Gastroesophageal sphincter (tissue), 4 donors: ENCODE data around the gene ACSL5. TPM values are rescaled to one million over a fixed set of nuclear protein-coding genes. Genes with fewer than 3 reads are reported as not detected.
A peak's percentile ranks its signal among the peaks of the same experiment; 100 is the strongest.

Experiments
- ATAC-seq: fragments of 150-250 bp; one replicate; pipeline ENCODE4 v1.9.1; 2016; ENCODE audit warnings: mild to moderate bottlenecking, moderate library complexity
- H3K27ac ChIP-seq, 4 donors: fragments of 200-600 bp; sonication (generic) in 3 of 4; 1 replicate in 3 of 4; 2 replicates in 1 of 4; pipeline ENCODE4 v1.5.1; 2016 to 2019
- H3K27me3 ChIP-seq: fragments of 200-600 bp; sonication (generic); one replicate; pipeline ENCODE4 v1.5.1; 2019
- H3K36me3 ChIP-seq, 2 donors: fragments of 200-600 bp; sonication (generic); one replicate each; pipeline ENCODE4 v1.5.1; 2019; ENCODE audit warnings: control low read depth in 1 of 2
- H3K4me1 ChIP-seq, 3 donors: fragments of 200-600 bp; sonication (generic); 1 replicate in 2 of 3; 2 replicates in 1 of 3; pipeline ENCODE4 v1.5.1; 2016 to 2019; ENCODE audit warnings: control low read depth in 2 of 3
- H3K4me3 ChIP-seq, 2 donors: fragments of 200-600 bp; sonication (generic); one replicate each; pipeline ENCODE4 v1.5.1; 2019; ENCODE audit warnings: mild to moderate bottlenecking in 1 of 2, moderate library complexity in 1 of 2
- H3K9me3 ChIP-seq, 3 donors: fragments of 200-600 bp; sonication (generic); one replicate each; pipeline ENCODE4 v1.5.1; 2017 to 2019; ENCODE audit warnings: control low read depth in 2 of 3
- EP300 ChIP-seq: sonication (generic); formaldehyde crosslinking; IDR thresholded peaks from one replicate; pipeline ENCODE4 v1.6.1; 2017; ENCODE audit warnings: antibody characterized with exemption, mild to moderate bottlenecking
- POLR2A ChIP-seq, 2 donors: fragments of 450-650 bp; IDR thresholded peaks; one replicate each; pipeline ENCODE4 v1.6.1; 2017; ENCODE audit warnings: antibody characterized with exemption in 2 of 2, mild to moderate bottlenecking in 2 of 2, moderate library complexity in 1 of 2
- POLR2AphosphoS5 ChIP-seq: sonication (generic); formaldehyde crosslinking; IDR thresholded peaks from one replicate; pipeline ENCODE4 v1.6.1; 2017; ENCODE audit warnings: antibody characterized with exemption
- WGBS, 2 donors: methylation state at CpG; one replicate each; pipeline ENCODE4 v1.1.5; 2018; ENCODE audit warnings: low coverage in 1 of 2; 5-methylcytosine and 5-hydroxymethylcytosine counted together
- total RNA-seq, 4 donors: library from RNA; depleted of rRNA; stranded (reverse); fragments of >200 nt; gene quantifications; one replicate each; pipeline ENCODE4 v1.1.0, GENCODE V29; 2016
- TF ChIP-seq, protein P1 (sequence below), 4 experiments: fragments of 200-600 bp in 2 of 4; fragments of 450-650 bp in 2 of 4; sonication (generic) in 1 of 4; IDR thresholded peaks; one replicate each; pipeline ENCODE4 v1.5.1; 2017 to 2019; ENCODE audit warnings: antibody characterized with exemption in 4 of 4, mild to moderate bottlenecking in 2 of 4, moderate library complexity in 2 of 4

The ACSL5 gene, protein sequence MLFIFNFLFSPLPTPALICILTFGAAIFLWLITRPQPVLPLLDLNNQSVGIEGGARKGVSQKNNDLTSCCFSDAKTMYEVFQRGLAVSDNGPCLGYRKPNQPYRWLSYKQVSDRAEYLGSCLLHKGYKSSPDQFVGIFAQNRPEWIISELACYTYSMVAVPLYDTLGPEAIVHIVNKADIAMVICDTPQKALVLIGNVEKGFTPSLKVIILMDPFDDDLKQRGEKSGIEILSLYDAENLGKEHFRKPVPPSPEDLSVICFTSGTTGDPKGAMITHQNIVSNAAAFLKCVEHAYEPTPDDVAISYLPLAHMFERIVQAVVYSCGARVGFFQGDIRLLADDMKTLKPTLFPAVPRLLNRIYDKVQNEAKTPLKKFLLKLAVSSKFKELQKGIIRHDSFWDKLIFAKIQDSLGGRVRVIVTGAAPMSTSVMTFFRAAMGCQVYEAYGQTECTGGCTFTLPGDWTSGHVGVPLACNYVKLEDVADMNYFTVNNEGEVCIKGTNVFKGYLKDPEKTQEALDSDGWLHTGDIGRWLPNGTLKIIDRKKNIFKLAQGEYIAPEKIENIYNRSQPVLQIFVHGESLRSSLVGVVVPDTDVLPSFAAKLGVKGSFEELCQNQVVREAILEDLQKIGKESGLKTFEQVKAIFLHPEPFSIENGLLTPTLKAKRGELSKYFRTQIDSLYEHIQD
- total RNA-seq: 10 to 100 TPM in 1 of 4 donors, 1 to 10 TPM in 3; 2.0 to 14.6 (median 9.8) TPM

DNA sequence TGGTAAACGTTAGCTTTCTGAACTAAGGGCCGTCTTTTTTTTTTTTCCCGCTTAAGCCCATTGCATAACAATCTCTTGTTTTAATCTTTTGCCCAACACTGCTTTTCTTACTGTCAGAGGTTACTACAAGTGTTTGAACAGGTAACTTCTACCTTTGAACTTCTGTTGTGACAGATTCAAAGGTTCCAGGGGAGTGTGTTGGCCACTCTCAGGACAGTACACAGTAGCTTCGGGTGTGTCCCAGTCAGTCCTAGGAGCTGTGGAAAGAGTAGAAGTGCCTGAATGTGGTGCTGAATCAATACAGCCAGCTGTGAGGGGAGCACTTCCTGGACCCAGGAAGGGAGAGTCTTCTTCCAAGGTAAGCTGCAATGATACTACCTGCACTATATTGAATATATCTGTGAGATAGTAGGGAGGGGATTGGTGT, at the start of gene ACSL5:
TSS of gene ACSL5 (plus strand) at position 205 of the 427 bp plus-strand sequence. CDS start 20,831 bp downstream, outside the sequence.
- no peaks in the 10 kb centered on the region for H3K27me3 ChIP-seq
- H3K27ac ChIP-seq: peak within 1 kb of the TSS in 1 of 4 donors; percentile 76
- H3K4me1 ChIP-seq: peaks cover 0 to 19% (median 0%) of the 10 kb centered on the region in 3 donors
- H3K4me3 ChIP-seq: no peak within 1 kb of the TSS
- no peak for ATAC-seq
- no peak for TF ChIP-seq EP300
- no peak for TF ChIP-seq POLR2AphosphoS5
- TF ChIP-seq, protein P1, sequence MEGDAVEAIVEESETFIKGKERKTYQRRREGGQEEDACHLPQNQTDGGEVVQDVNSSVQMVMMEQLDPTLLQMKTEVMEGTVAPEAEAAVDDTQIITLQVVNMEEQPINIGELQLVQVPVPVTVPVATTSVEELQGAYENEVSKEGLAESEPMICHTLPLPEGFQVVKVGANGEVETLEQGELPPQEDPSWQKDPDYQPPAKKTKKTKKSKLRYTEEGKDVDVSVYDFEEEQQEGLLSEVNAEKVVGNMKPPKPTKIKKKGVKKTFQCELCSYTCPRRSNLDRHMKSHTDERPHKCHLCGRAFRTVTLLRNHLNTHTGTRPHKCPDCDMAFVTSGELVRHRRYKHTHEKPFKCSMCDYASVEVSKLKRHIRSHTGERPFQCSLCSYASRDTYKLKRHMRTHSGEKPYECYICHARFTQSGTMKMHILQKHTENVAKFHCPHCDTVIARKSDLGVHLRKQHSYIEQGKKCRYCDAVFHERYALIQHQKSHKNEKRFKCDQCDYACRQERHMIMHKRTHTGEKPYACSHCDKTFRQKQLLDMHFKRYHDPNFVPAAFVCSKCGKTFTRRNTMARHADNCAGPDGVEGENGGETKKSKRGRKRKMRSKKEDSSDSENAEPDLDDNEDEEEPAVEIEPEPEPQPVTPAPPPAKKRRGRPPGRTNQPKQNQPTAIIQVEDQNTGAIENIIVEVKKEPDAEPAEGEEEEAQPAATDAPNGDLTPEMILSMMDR (IDR thresholded peaks at IDR 0.05): no peak
- H3K9me3 ChIP-seq: no peaks in the 10 kb centered on the region
- WGBS, 2 donors: 80% methylated on average over 3 of the region's 4 CpGs; no CpG with 5 or more reads in 1 of the 2 donors
- H3K36me3 ChIP-seq: no peaks in the 10 kb centered on the region

DNA sequence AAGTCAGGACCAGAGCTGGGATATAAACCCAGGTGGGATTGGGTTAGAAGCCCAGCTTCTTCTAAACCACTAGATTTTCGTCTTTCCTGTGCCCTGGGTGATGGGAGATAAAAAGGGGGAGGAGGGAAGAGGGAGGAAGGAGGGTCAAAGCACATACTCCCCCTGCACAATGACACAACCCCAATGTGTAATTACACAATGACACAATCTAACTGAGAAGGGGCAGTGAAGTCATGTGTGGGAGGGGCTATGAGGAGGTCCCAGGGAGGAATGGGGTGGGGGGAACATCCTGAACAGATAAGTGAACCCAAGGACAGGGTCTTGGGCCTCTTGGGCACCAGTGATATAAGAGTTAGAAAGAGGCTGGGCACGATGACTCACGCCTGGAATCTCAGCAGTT, 46.2 kb upstream of the ACSL5 start:
- Histone ChIP-seq H3K4me1 (no peaks in the 10 kb centered on the region), H3K27ac (no peak overlapping the region), H3K9me3 (no peaks in the 10 kb centered on the region), H3K27me3 (no peaks in the 10 kb centered on the region), H3K36me3 (no peaks in the 10 kb centered on the region), H3K4me3 (no peak overlapping the region)
- no peak for ATAC-seq
- TF ChIP-seq POLR2AphosphoS5: no peak
- TF ChIP-seq, protein P1 (IDR thresholded peaks at IDR 0.05): no peak
- TF ChIP-seq EP300: no peak
- TF ChIP-seq POLR2A (IDR thresholded peaks at IDR 0.05): no peak
- WGBS, 2 donors: 72 to 90% methylated on average over 2 to 3 of the region's 3 CpGs

DNA sequence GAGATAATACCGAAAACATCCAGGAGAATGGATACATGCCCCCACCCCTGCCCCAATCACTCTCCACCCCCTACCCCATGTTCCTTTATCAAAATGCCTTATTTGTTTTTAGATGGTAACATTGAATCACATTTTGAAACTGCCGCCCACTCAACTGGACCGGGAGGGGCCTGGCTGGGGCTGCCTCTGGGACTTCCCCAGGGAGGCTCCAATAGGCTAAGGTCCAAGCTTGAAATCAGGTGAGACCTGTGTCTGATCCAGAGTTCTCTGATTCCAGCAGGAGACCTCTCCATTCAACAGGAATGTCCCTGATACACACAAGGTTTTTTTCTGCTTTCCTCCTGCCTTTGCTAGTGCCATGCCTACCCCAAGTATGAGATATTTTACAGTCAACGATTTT, 43.8 kb upstream of the ACSL5 start:
- no peak overlapping the region for H3K27ac ChIP-seq
- 61 to 100% methylated on average over 1 to 4 of the region's 4 CpGs for WGBS, 2 donors
- no peaks in the 10 kb centered on the region for H3K36me3 ChIP-seq
- ATAC-seq: no peak
- H3K4me1 ChIP-seq: no peaks in the 10 kb centered on the region
- no peak overlapping the region for H3K4me3 ChIP-seq
- TF ChIP-seq EP300 (no peak), POLR2AphosphoS5 (no peak), POLR2A (IDR thresholded peaks at IDR 0.05) (no peak)
- TF ChIP-seq, protein P1 (IDR thresholded peaks at IDR 0.05): no peak
- no peaks in the 10 kb centered on the region for H3K9me3 ChIP-seq
- no peaks in the 10 kb centered on the region for H3K27me3 ChIP-seq

DNA sequence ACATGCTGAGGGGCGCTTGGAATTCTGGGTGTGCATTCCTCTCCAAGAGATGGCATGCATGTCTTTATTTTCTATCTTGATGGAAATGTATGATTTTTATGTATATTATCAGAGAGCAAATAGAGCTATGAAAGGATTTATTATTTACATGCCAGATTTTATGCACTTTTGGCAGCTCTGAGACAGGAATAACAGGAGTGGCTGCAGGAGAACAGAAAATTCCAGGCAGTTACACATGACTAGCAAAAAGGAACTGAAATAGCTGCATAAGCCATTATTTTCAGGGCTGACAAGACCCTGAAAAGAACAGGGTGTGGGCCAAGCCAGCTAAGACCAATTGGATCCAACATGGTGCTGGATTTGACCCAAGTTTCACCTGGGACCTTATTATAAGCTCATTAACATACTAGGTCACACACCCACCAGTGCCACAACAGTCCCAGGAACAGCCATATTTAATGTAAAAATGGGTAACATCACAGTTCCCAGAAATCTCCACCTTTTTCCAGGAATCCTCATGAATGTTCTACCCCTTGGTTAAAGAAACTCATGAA, 43.2 kb upstream of the ACSL5 start:
- no peak for ATAC-seq
- no peaks in the 10 kb centered on the region for H3K4me1 ChIP-seq
- H3K4me3 ChIP-seq: no peak overlapping the region
- no peak for TF ChIP-seq EP300
- no peaks in the 10 kb centered on the region for H3K36me3 ChIP-seq
- WGBS, 2 donors: 71% methylated on average over 1 of the region's 1 CpG; no CpG with 5 or more reads in 1 of the 2 donors
- no peak overlapping the region for H3K27ac ChIP-seq
- H3K27me3 ChIP-seq: no peaks in the 10 kb centered on the region
- H3K9me3 ChIP-seq: no peaks in the 10 kb centered on the region

DNA sequence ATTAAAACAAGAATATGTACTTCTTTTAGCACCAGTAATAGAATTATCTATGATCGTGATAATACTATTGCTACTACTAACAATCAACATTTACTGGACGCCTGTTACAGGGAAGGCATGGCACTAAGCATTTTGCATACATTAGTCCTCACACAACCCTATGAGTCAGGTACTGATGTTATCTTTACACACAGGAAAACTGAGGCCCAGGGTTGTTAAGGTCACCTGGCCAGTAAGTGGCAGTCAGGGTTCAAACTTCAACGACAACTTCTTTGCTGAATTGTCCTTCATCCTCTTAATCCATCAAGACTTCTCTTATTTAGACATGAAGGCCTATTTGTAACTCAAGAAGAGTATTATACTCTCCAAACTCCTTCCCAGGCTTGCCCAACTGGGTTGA, 41.9 kb upstream of the ACSL5 start:
- WGBS, 2 donors: 79 to 100% methylated on average over 1 to 3 of the region's 3 CpGs
- ATAC-seq: no peak
- H3K4me3 ChIP-seq: no peak overlapping the region

More for the DNA sequence above, 41.9 kb upstream of the ACSL5 start:
- no peak for TF ChIP-seq POLR2AphosphoS5
- TF ChIP-seq, protein P1 (IDR thresholded peaks at IDR 0.05): no peak
- no peak for TF ChIP-seq EP300
- TF ChIP-seq POLR2A (IDR thresholded peaks at IDR 0.05): no peak
- Histone ChIP-seq H3K4me1 (no peaks in the 10 kb centered on the region), H3K27ac (no peak overlapping the region), H3K9me3 (no peaks in the 10 kb centered on the region), H3K27me3 (no peaks in the 10 kb centered on the region), H3K36me3 (no peaks in the 10 kb centered on the region)
